NT2/D1 (cell line): ENCODE data around the gene TEX52.
A peak's percentile ranks its signal among the peaks of the same experiment; 100 is the strongest.

Source experiments
- DNase-seq: peaks from one replicate; pipeline ENCODE4 v3.0.0-alpha.2; 2011; ENCODE audit warnings: low read depth, low spot score
- H3K27me3 ChIP-seq: 2 replicates; pipeline ENCODE4 v1.6.0; 2011; ENCODE audit warnings: mild to moderate bottlenecking; ENCODE audit not compliant: insufficient read length, insufficient read depth
- H3K36me3 ChIP-seq: 2 replicates; pipeline ENCODE4 v1.6.1; 2011; ENCODE audit warnings: mild to moderate bottlenecking, low read length, mixed read lengths; ENCODE audit not compliant: insufficient read depth, insufficient read length
- H3K4me1 ChIP-seq: 2 replicates; pipeline ENCODE4 v1.5.1; 2011; ENCODE audit not compliant: insufficient read depth, insufficient read length
- H3K4me3 ChIP-seq: 2 replicates; pipeline ENCODE4 v1.5.1; 2011; ENCODE audit warnings: low read depth; ENCODE audit not compliant: insufficient read length
- H3K9ac ChIP-seq: 2 replicates; pipeline ENCODE4 v1.6.0; 2011; ENCODE audit warnings: low read depth; ENCODE audit not compliant: insufficient read length
- H3K9me3 ChIP-seq: 2 replicates; pipeline ENCODE4 v1.5.1; 2011; ENCODE audit warnings: mild to moderate bottlenecking, low read length; ENCODE audit not compliant: insufficient read depth
- SUZ12 ChIP-seq: IDR thresholded peaks from 2 replicates; pipeline ENCODE4 v1.6.1; 2011; ENCODE audit not compliant: insufficient read length, insufficient read depth; ENCODE audit errors: extremely low read depth
- YY1 ChIP-seq: IDR thresholded peaks from 2 replicates; pipeline ENCODE4 v1.6.1; 2011; ENCODE audit not compliant: insufficient read length, insufficient read depth
- ZNF274 ChIP-seq: IDR thresholded peaks from 2 replicates; pipeline ENCODE4 v1.6.1; 2011; ENCODE audit warnings: mild to moderate bottlenecking, low read depth, low read length

Gene TEX52

GRCh38 chr12:2862876-2863275 is 6.0 kb upstream of the TEX52 start:
- Histone ChIP-seq H3K9me3 (no peaks in the 10 kb centered on the region), H3K36me3 (peaks cover 92% of the 10 kb centered on the region), H3K4me1 (peaks cover 12% of the 10 kb centered on the region), H3K27me3 (no peaks in the 10 kb centered on the region), H3K4me3 (no peak overlapping the region), H3K9ac (no peak overlapping the region)
- DNase-seq: no peak
- TF ChIP-seq SUZ12: no peak
- no peak for TF ChIP-seq YY1
- TF ChIP-seq ZNF274: no peak

DNA sequence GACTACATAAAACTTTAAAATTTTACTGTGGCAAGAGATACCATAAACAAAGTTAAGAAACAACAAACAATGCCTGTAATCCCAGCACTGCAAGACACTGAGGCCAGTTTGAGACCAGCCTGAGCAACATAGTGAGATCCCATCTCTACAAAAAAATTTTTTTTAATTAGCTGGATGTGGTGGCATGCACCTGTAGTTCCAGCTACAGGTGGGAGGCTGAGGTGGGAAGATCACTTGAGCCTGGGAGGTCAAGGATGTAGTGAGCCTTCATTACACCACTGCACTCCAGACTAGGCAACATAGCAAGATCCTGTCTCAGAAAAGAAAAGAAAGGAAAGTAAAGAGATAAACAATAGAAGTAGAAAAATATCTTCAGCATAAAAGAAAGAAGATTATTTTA is 3.3 kb upstream of the TEX52 start:
- no peak overlapping the region for H3K9ac ChIP-seq
- H3K4me3 ChIP-seq: no peak overlapping the region
- no peak for DNase-seq
- H3K27me3 ChIP-seq: no peaks in the 10 kb centered on the region
- TF ChIP-seq SUZ12 (no peak), ZNF274 (no peak), YY1 (no peak)
- H3K4me1 ChIP-seq: peaks cover 20% of the 10 kb centered on the region
- peaks cover 79% of the 10 kb centered on the region for H3K36me3 ChIP-seq
- H3K9me3 ChIP-seq: no peaks in the 10 kb centered on the region

- DNase-seq: no peak
- Histone ChIP-seq H3K4me1 (peaks cover 20% of the 10 kb centered on the region), H3K4me3 (no peak overlapping the region), H3K9ac (peak overlapping the region; percentile 32), H3K27me3 (no peaks in the 10 kb centered on the region), H3K36me3 (peaks cover 73% of the 10 kb centered on the region), H3K9me3 (no peaks in the 10 kb centered on the region)
- TF ChIP-seq YY1: no peak
- TF ChIP-seq SUZ12: no peak
These were observed 2.1 kb upstream of the TEX52 start for GRCh38 chr12:2858944-2859421.

- Histone ChIP-seq H3K36me3 (peaks cover 67% of the 10 kb centered on the region), H3K27me3 (no peaks in the 10 kb centered on the region), H3K9ac (peak overlapping the region; percentile 38), H3K4me3 (no peak overlapping the region), H3K4me1 (peaks cover 20% of the 10 kb centered on the region), H3K9me3 (no peaks in the 10 kb centered on the region)
- no peak for TF ChIP-seq SUZ12
- no peak for TF ChIP-seq ZNF274
- no peak for TF ChIP-seq YY1
- no peak for DNase-seq
These were observed 1.5 kb upstream of the TEX52 start for GRCh38 chr12:2858334-2858733.

DNA sequence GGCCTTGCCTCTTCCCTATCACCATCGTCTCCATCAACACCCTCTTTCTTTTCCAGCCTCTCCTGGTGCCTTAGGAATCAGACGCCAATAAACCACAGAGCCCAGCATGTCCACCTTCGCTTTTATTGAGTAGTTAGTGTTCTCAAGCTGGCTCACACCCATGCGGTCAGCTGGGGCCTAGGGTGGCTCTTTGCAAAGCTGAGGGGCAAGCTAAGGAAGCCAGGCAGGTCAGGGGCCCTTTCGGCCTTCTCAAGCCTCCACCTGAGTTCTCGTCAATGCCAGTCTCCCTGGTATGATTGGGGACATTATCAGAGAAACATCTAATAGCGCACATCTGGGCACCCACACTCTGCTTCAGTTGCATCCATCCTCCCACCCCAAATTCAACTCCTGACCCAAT is 737 bp upstream of the TEX52 start:
- Histone ChIP-seq H3K9me3 (no peaks in the 10 kb centered on the region), H3K9ac (no peak overlapping the region), H3K4me3 (no peak overlapping the region), H3K27me3 (no peaks in the 10 kb centered on the region), H3K36me3 (peaks cover 60% of the 10 kb centered on the region), H3K4me1 (peaks cover 20% of the 10 kb centered on the region)
- TF ChIP-seq ZNF274 (no peak), SUZ12 (no peak), YY1 (no peak)
- DNase-seq: no peak

GRCh38 chr12:2856051-2856450 is 788 bp downstream of the TEX52 start:
- no peak for DNase-seq
- Histone ChIP-seq H3K9ac (no peak overlapping the region), H3K36me3 (peaks cover 45% of the 10 kb centered on the region), H3K27me3 (no peaks in the 10 kb centered on the region), H3K4me1 (peaks cover 20% of the 10 kb centered on the region), H3K4me3 (no peak overlapping the region), H3K9me3 (no peaks in the 10 kb centered on the region)
- TF ChIP-seq ZNF274: no peak

GRCh38 chr12:2855546-2855945 is 1.3 kb downstream of the TEX52 start:
- Histone ChIP-seq H3K9ac (no peak overlapping the region), H3K36me3 (peaks cover 44% of the 10 kb centered on the region), H3K4me3 (no peak overlapping the region), H3K4me1 (peaks cover 20% of the 10 kb centered on the region), H3K9me3 (no peaks in the 10 kb centered on the region), H3K27me3 (no peaks in the 10 kb centered on the region)
- no peak for TF ChIP-seq ZNF274
- TF ChIP-seq YY1: no peak
- TF ChIP-seq SUZ12: no peak
- DNase-seq: no peak

DNA sequence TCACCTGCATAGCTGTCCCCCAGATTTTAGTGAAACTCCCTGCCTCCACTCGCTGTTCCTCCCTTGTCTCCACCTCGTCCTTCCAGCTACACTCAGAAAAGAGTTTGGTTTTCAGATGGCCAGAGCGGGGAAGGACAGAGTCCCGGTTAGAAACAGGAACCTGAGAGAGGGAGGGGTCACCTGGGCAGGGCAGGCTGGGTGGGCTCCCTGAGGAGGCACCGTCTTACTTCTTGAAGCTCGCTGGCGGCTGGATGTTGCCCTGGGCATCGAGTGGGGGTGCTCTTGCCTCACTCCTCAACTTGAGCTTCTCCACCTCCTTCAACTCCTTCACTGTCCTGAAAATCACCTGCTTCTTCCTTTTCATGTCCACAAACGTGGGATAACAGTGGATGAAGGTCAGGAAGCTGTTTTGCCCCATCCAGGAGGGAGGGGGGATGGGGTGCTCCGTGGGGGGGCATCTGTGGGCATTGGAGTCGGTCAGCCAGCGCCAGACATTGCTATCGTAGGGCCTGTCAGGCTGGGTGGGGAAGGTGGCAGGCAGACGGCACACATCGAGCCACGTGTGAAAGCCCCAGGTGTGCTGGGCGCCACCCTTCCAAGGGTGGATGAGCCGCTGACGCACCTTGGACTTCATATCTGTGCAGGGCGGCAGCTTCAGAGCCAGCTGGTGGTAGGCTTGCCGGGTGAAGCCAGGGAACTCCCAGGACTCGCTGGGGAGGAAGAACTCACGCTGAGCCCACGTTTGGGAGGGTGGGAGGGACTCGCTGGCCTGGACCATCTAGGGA is 2.0 kb downstream of the TEX52 start:
- H3K4me1 ChIP-seq: peaks cover 20% of the 10 kb centered on the region
- H3K4me3 ChIP-seq: no peak overlapping the region
- DNase-seq: no peak
- no peaks in the 10 kb centered on the region for H3K27me3 ChIP-seq
- no peak overlapping the region for H3K9ac ChIP-seq
- TF ChIP-seq SUZ12: no peak
- TF ChIP-seq YY1: no peak
- no peak for TF ChIP-seq ZNF274
- peaks cover 39% of the 10 kb centered on the region for H3K36me3 ChIP-seq
- no peaks in the 10 kb centered on the region for H3K9me3 ChIP-seq
